HG03135 (cell line): ENCODE results near the gene UPK1A.

Experiments
- ATAC-seq: cut with Tn5 transposase; IDR thresholded peaks from one replicate; pipeline ENCODE4 v1.9.1; 2021; ENCODE audit warnings: mild to moderate bottlenecking, moderate library complexity; ENCODE audit not compliant: unreplicated experiment

Gene UPK1A

DNA sequence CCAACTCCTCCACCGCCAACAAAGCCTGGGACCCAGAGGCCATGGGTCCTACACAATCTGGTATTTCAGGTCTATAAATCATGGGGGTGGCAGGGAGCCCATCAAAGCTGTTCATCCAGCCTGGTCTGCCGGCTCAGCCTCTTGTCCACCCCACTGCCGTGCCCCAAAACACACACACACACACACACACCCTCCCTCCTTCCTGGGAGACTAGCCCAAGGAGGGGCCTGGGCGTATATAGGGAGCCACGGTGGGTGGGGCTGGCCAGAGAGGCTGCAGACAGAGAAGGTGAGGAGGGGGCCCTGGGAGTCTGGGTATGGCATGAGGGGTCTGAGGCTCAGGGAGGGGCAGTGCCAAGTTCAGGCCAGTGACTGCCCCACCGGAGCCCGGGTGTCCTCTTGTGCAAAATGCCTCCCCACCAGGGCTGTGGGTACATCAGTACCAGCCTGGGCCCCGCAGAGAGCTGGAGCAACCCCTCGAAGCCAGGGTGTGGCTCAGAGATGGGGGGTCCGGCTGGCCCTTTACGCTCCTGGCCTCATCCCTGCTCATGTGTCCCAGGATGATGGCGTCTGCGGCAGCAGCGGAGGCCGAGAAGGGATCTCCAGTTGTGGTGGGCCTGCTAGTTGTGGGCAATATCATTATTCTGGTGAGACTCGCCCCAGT, at the start of gene UPK1A:
UPK1A (plus strand) TSS at position 267 of the 663 bp plus-strand sequence; CDS start at position 563, 296 bp downstream.
- ATAC-seq, result no peak

DNA sequence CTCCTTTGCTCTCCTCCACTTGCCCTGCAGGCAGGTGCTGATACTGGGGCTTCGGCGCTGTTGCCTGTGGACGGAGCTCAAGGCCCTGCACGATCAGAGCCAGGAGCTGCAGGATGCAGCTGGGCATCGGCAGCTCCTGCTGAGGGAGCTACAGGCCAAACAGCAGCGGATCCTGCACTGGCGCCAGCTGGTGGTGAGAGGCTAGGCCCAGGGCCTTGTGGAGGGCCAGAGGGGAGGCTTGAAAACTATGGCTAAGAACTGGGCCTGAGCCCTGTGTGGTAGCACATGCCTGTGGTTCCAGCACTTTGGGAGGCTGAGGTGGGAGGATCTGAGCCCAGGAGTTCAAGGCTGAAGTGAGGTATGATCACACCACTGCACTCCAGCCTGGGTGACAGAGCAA, 47.5 kb upstream of the UPK1A start:
- ATAC-seq, result no peak

DNA sequence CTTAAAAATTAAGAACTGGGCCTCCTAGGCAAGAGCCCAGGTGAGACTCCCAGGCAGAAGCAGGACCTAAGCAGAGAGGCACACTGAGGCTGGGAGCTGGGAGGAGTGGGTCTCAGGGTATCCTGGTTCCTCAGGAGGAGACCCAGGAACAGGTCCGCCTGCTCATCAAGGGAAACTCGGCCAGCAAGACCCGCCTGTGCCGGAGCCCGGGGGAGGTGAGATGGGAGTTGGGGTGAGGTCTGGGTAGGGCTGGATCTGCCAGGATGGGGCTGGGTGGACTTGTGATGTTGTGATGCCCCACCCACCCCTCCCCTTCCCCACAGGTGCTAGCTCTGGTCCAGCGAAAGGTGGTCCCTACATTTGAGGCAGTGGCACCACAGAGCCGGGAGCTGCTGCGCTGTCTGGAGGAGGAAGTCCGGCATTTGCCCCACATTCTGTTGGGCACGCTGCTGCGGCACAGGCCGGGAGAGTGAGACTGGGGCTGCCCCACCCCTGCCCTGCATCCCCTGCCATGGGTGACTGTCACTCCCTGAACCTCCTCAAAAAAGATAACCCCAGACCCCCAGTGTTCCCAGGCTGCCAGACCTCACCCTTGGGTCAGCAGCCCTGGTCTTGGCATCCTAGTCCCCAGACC, 46.9 kb upstream of the UPK1A start:
- no peak for ATAC-seq

DNA sequence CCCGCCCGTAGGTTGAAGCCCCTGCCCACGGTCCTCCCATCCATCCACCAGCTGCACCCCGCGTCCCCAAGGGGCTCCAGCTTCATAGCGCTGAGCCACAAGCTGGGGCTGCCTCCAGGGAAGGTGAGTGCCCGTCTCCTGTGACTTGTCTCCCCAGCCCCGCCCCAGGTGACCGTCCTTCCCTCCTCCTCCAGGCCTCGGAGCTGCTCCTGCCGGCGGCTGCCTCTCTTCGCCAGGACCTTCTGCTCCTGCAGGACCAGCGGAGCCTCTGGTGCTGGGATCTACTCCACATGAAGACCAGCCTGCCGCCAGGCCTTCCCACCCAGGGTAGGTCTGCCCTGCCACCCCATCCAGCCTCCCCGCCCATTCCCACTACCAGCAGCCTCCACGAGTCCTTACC, 46.3 kb upstream of the UPK1A start:
- ATAC-seq, result no peak

DNA sequence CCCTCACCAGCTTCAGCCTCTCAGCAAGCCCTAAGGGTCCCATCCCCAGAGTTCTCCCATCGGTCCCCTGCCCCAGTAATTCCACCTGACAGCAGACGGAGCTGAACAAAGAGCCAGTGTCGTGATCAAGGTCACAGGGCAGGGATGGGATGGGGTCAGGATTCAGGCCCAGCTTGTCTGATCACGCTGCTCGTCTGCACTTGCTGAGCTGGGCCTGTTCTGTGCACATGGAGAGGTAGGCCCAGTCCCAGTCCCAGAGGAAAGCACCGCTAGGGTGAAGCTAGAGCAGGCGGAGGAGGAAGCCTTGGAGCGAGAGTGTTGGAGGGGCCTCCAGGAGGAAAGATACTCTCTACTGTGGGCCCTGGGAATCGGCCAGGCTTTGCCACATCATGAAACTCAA, 44.6 kb upstream of the UPK1A start:
- no peak for ATAC-seq

DNA sequence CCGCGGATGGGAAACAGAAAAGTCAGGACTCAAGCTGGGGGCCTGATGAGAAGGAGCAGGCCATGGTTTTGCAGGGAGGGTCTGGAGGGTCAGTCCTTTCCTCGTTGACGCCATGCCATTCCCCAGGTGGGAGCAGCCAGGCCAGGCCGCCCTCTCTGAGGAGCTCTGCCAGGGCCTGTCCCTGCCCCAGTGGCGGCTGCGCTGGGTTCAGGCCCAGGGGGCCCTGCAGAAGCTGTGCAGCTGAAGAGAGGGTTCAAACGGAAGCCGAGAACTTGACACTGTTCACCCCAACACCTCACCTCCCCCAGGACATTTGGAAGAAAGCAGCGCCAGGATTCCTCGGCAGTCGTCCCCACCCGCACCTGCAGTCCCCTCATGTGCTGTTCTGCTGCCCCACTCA, 43.6 kb upstream of the UPK1A start:
- no peak for ATAC-seq

DNA sequence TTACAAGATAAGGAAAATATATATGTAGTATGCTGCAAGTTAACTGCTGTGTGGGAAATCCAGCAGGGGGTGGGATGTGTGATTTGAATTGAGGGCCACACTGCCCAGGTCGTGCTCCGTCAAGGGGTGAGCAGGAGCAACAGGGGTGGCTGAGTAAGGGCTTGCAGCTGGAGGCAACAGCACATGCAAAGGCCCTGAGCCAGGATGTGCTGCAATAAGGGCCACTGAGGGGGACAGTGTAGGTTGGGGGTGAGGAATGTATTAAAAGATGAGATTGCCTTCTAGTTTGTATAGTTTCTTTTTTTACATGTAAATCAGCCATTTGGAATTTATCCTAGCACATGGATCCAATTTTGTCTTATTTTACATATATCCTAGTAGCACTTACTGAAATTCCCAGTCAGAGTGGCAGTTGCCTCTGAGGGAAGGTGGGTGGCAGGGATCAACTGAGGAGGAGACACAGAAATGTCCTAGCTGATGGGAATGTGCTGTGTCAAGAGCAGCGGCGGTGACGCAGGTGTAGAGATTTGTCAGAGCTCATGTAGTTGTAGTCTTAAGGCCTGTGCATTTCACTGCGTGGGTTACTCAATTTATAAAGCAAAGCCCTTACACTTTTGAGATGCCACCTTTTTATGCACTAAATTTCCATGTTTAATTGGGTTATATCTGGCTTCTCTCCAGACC, 42.8 kb upstream of the UPK1A start:
- ATAC-seq, result no peak

DNA sequence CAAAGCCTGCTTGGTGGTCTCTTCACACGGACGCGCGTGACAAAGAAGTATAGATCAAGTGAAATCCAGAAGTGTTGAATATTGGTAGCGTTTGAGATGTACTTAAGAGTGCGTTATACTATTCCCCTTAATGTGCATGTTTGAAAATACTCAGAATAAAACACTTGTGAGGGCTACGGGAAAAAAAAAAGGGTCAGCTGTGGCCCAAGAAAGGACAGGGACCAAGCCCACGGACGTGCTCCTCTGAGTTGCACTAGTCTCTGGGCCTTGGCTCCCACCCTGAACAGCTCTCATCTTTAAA, 38.1 kb upstream of the UPK1A start:
- no peak for ATAC-seq

DNA sequence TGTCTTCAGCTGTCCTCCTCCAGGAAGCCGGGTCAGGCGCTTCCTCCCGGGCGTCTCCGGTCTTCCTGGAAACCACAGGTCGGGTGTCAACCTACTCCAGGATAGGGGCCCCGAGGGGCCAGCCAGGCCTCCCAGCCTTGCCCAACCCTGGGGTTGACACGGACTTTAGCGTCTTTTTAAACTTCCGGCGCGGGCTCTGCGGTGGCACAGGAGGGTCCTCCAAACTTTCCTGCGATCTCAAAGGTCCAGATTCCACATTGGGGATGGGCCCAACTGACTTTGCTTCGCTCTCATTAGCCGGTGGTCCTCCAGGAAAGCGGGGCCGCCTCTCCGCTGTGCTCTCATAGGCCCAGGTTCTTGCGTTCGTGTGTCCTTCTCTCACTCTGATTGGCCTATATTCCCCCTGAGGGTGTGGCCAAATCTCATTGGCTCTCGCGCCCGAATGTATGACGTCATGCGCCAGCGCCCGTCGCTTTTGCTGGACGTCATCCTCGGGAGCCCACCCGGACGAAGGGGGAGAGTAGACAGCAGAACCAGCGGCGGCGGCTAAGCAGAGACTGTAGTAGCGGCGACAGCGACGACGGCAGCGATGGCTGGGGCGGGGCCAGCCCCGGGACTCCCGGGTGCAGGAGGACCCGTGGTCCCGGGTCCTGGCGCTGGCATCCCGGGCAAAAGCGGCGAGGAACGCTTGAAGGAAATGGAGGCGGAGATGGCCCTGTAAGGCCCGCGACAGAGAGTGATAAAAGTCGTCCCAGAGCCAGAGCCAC, 37.6 kb upstream of the UPK1A start, which contains the start of gene RBM42:
RBM42 (plus strand) TSS at position 472 of the 767 bp plus-strand sequence; CDS start at position 590, 118 bp downstream.
- ATAC-seq, result peak; percentile 96

DNA sequence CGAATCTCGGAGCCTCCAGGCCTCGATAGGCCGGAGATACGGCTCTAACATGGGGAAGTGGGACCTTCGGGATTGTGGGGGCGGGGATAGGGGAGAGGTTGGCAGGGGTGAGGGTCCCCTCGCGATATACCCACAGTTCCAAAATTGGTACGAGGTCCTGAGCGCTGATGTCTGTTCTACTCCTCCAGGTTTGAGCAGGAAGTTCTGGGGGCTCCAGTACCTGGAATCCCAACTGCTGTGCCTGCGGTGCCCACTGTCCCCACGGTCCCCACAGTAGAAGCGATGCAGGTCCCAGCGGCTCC, 37.0 kb upstream of the UPK1A start:
- ATAC-seq, result no peak

DNA sequence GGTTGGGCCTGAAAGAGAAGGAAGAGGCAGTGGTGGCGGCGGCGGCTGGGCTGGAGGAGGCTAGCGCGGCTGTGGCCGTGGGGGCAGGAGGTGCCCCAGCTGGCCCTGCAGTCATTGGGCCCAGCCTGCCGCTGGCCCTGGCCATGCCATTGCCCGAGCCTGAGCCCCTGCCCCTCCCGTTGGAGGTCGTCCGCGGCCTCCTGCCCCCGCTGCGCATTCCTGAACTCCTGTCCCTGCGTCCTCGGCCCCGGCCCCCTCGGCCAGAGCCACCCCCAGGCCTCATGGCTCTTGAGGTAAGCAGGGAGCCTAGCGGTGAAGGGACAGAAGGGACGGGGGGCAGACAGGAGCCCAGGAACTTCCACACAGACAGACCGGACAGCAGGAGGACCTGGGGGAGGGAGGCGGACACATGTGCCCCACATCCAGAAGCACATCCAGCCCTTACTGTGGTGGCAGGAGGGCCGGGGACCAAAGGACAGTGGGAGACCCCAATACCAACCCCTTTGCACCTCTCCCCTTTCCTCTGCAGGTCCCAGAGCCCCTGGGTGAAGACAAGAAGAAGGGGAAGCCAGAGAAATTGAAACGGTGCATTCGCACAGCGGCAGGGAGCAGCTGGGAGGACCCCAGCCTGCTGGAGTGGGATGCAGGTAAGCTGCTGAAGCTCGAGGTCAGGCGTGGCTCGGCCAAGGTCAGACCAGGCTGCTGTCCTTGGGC, 32.4 kb upstream of the UPK1A start:
- no peak for ATAC-seq

DNA sequence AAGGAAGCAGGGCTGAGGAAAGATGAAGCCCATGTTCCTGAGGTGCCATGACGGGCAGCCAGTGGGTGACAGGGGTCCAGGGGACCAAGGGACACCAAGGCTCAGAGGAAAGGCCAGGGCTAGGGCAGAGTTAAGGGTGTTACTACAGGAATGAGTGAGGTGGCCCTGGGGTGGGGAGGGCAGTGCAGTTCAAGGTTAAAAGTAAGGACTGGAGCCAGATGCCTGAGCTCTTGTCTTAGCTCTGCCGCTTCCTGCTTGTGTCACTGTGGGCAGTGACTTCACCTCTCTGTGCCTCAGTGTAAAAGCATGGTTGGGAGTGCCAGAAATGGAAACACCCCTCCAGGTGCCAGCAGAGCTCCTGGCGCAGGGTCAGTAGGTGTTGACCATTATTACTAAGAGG, 29.7 kb upstream of the UPK1A start:
- no peak for ATAC-seq

DNA sequence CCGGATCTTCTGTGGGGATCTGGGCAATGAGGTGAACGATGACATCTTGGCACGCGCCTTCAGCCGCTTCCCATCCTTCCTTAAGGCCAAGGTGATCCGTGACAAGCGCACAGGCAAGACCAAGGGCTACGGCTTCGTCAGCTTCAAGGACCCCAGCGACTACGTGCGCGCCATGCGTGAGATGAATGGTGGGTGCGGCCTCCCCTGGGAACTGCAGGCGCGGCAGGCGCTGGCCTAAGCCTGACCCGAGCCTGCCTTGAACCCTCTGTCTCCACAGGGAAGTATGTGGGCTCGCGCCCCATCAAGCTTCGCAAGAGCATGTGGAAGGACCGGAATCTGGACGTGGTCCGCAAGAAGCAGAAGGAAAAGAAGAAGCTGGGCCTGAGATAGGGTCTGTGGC, 29.2 kb upstream of the UPK1A start:
- ATAC-seq, result no peak

DNA sequence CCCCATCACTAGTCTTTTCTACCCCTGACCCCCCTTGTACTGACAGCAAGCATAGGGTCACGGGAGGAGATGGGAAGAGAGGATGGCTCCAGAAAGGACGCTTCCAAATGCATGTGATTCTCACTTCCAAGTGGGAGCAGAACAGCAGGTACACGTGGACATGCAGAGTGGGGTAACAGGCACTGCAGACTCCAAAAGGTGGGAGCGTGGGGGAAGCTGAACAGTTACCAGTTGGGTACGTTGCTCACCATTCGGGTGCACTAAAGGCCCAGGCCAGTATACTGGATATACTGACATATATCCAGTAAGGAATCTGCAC, 27.0 kb upstream of the UPK1A start:
- ATAC-seq, result no peak

DNA sequence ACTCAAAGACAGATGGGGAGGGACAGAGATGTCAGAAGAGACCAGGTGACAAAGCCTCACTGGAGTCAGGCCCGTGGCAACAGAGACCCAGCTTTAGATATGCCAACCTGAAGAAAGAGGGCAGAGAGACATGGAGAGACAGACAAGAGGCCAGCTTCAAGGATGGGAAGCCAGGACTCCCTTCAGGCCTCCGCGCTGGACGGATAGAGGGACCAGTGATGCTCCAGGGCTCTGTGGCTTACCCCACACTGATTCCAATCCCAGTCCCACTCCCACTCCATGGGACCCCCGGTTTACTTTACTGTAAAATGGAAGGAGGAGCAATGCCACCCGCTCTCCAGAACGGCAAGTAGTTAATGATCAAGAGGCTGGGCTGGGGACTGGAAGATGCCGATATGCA, 26.5 kb upstream of the UPK1A start:
- ATAC-seq, result no peak

DNA sequence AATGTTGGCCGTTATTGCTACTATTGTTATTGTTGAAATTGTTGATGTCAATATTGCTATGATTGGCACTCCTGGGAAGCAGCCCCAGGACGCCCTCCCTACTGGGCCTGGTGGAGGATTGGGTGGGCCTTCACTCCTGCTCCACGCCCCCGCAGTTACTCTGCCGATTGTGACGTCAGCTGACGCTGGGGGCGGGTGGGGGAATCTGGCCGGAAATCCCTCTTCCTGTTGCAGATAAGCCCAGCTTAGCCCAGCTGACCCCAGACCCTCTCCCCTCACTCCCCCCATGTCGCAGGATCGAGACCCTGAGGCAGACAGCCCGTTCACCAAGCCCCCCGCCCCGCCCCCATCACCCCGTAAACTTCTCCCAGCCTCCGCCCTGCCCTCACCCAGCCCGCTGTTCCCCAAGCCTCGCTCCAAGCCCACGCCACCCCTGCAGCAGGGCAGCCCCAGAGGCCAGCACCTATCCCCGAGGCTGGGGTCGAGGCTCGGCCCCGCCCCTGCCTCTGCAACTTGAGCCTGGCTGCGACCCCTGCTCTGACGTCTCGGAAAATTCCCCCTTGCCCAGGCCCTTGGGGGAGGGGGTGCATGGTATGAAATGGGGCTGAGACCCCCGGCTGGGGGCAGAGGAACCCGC, 24.7 kb upstream of the UPK1A start, which contains the start of gene ETV2:
ETV2 (plus strand) TSS at position 231 of the 637 bp plus-strand sequence. CDS start 716 bp downstream, outside the sequence.
- no peak for ATAC-seq

DNA sequence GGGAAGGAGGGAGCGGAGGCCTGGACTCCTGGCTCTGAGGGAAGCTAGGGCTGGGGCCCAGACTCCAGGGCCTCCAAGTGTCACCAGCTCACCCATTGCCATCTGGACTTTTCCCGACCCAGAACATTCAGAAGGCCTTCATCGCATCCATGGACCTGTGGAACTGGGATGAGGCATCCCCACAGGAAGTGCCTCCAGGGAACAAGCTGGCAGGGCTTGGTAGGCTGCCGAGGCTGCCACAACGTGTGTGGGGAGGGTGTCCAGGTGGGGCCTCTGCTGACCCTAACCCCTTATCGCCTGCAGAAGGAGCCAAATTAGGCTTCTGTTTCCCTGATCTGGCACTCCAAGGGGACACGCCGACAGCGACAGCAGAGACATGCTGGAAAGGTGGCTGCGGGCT, 24.0 kb upstream of the UPK1A start:
- no peak for ATAC-seq

DNA sequence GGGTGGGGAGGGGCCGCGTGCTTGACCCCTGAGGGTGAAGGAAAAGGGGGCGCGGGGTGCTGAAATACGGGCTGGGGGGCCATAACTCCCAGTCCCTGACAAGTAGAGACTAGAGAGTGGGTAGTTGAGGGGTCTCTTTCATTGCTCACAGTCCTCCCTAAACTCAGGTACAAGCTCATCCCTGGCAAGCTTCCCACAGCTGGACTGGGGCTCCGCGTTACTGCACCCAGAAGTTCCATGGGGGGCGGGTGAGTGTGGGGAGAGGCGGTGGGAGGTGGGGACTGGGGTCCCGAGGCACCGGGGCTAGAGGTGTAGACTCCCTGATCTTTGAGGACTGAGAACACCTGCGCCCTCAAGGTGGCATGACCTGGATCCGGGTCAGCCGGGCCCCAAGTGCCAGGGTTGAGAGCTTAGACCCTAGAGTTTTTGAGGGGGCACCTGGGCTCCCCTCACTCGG, 23.5 kb upstream of the UPK1A start:
- no peak for ATAC-seq

DNA sequence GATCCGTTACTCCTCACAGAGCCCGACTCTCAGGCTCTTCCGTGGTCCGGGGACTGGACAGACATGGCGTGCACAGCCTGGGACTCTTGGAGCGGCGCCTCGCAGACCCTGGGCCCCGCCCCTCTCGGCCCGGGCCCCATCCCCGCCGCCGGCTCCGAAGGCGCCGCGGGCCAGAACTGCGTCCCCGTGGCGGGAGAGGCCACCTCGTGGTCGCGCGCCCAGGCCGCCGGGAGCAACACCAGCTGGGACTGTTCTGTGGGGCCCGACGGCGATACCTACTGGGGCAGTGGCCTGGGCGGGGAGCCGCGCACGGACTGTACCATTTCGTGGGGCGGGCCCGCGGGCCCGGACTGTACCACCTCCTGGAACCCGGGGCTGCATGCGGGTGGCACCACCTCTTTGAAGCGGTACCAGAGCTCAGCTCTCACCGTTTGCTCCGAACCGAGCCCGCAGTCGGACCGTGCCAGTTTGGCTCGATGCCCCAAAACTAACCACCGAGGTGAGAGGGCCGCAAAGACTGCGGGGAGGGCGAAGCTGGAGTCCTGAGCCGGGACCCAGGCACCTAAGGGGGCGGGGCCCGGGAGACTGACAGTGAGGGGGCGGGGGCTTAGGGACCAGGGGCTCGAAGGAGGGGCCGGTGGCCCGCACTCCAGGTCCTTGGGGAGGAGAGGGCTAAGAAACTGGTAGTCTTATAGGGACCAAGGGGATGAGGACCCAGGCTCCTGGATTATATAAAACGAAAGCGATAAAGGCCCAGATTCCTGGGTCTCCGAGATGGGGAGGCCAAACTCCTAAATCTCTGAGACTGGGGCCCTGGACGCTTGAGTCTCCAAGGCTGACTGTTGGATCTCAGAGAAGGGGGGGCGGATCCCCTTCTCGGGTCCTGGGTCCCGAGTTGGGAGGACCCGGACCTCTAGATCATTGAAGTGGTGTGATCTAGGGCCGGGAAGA, 22.8 kb upstream of the UPK1A start:
- peak; percentile 35 for ATAC-seq
